Mesendoderm (in vitro differentiated cells): ENCODE results near the gene FKTN.

Experiments used
- DNase-seq: peaks from one replicate; pipeline ENCODE4 v3.0.0; 2013
- H2AK5ac ChIP-seq: 2 replicates; pipeline ENCODE4 v1.6.1; 2013; ENCODE audit warnings: low read length, inconsistent platforms
- H2BK120ac ChIP-seq: 2 replicates; pipeline ENCODE4 v1.6.1; 2013; ENCODE audit warnings: low read depth, mild to moderate bottlenecking, low read length, moderate library complexity, mixed read lengths
- H2BK15ac ChIP-seq: replicated peaks from 2 replicates; pipeline ENCODE4 v1.6.1; 2013; ENCODE audit warnings: low read depth, mild to moderate bottlenecking, moderate library complexity
- H2BK5ac ChIP-seq: 2 replicates; pipeline ENCODE4 v1.6.1; 2013; ENCODE audit warnings: low read length, inconsistent platforms
- H3K18ac ChIP-seq: 2 replicates; pipeline ENCODE4 v1.6.1; 2013; ENCODE audit warnings: mild to moderate bottlenecking, low read length, mixed read lengths
- H3K23ac ChIP-seq: one replicate; pipeline ENCODE4 v1.6.1; 2013; ENCODE audit warnings: low read length
- H3K27ac ChIP-seq: 2 replicates; pipeline ENCODE4 v1.5.1; 2013; ENCODE audit warnings: low read depth, mild to moderate bottlenecking, inconsistent platforms, low read length, moderate library complexity
- H3K27me3 ChIP-seq: 2 replicates; pipeline ENCODE4 v1.6.1; 2013; ENCODE audit warnings: low read length, control low read depth, mild to moderate bottlenecking, inconsistent platforms; ENCODE audit not compliant: insufficient read depth, poor library complexity
- H3K36me3 ChIP-seq: 2 replicates; pipeline ENCODE4 v1.6.1; 2013; ENCODE audit warnings: low read length, inconsistent platforms; ENCODE audit not compliant: control insufficient read depth, insufficient read depth
- H3K4ac ChIP-seq: one replicate; pipeline ENCODE4 v1.6.1; 2013; ENCODE audit warnings: low read depth, mild to moderate bottlenecking, low read length, moderate library complexity
- H3K4me1 ChIP-seq: 2 replicates; pipeline ENCODE4 v1.6.1; 2013; ENCODE audit warnings: low read depth, low read length, inconsistent platforms; ENCODE audit not compliant: control insufficient read depth
- H3K4me2 ChIP-seq: 2 replicates; pipeline ENCODE4 v1.6.1; 2013; ENCODE audit warnings: low read length
- H3K4me3 ChIP-seq: 2 replicates; pipeline ENCODE4 v1.5.1; 2013; ENCODE audit warnings: mild to moderate bottlenecking, low read length
- H3K56ac ChIP-seq: one replicate; pipeline ENCODE4 v1.6.1; 2013; ENCODE audit warnings: low read length
- H3K79me1 ChIP-seq: 2 replicates; pipeline ENCODE4 v1.6.1; 2013; ENCODE audit warnings: low read length, inconsistent platforms
- H3K79me2 ChIP-seq: 2 replicates; pipeline ENCODE4 v1.6.1; 2013; ENCODE audit warnings: mild to moderate bottlenecking, low read length; ENCODE audit not compliant: control insufficient read depth, insufficient read depth
- H3K9ac ChIP-seq: 2 replicates; pipeline ENCODE4 v1.6.1; 2013; ENCODE audit warnings: low read length, inconsistent platforms
- H4K5ac ChIP-seq: one replicate; pipeline ENCODE4 v1.6.1; 2013; ENCODE audit warnings: low read length
- H4K8ac ChIP-seq: one replicate; pipeline ENCODE4 v1.6.1; 2013; ENCODE audit warnings: low read depth, mild to moderate bottlenecking, control low read depth, low read length, moderate library complexity
- WGBS: extraction: QIAGEN DNeasy Blood & Tissue Kit; methylation state at CpG from one replicate; pipeline ENCODE4 v1.1.7; 2013; ENCODE audit warnings: low lambda C conversion rate, missing lambda C conversion rate; ENCODE audit not compliant: insufficient coverage; ENCODE audit errors: extremely low coverage; 5-methylcytosine and 5-hydroxymethylcytosine counted together

Gene FKTN

DNA sequence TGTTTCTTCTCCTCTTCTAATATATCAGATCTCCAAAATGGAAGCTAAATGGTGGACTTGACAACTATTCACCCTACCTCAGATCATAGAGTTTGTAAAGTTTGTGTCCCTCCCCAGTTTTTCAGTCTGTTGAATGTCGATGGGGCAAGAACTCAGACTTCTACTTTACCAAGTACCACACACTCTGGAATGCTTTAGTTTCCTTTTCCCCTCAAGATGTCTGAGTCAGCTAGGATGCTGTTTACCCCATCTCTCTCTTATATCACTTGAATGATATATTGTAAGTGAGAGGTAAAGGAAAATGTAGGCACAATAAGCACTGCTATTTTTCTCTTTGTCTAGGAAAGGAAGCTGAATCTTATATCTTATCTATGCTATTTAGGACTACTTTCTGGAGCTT lies 78.4 kb downstream of the FKTN start:
- Histone ChIP-seq H3K4me3 (no peak overlapping the region), H3K79me1 (no peaks in the 10 kb centered on the region), H3K9ac (no peak overlapping the region), H3K23ac (no peak overlapping the region), H3K36me3 (no peaks in the 10 kb centered on the region), H3K79me2 (no peaks in the 10 kb centered on the region), H2BK15ac (no peak overlapping the region), H4K8ac (no peak overlapping the region), H3K4ac (no peak overlapping the region), H3K4me1 (no peaks in the 10 kb centered on the region), H3K18ac (no peak overlapping the region), H4K5ac (no peak overlapping the region), H2BK120ac (no peak overlapping the region), H3K27ac (no peak overlapping the region), H3K27me3 (no peaks in the 10 kb centered on the region), H3K56ac (no peak overlapping the region), H2AK5ac (no peak overlapping the region), H3K4me2 (no peak overlapping the region), H2BK5ac (no peak overlapping the region)
- DNase-seq, result no peak
- no CpG with 5 or more reads among the region's 1 CpG for WGBS

DNA sequence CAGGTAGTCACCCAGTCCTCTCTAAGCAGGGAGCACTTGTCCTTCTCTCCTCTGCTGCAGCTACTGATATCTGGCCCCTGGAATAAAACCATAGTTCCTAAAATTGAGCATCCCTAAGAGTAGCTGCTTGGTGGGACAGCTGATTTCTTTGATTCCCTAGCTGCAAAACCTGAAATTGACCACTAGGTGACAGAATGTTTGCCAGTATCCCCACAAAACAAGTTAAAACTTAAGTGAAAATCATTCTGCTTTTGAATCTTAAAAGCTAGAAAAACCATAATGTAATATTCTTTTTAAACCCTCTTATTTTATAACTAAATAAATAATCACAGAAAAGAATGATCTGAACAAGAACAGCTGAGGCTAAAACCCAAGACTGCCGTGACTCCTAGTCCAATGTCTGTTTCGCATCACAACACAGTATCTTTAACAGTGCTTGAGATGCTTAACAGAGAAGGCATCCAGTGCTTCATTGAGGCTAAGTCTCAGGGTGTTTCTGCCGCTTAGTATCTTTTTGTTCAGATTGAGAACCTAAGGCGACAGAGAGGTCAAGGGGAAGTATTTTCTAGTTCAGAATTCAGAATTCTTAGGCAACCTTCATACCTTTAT lies 80.0 kb downstream of the FKTN start:
- no peak overlapping the region for H3K27ac ChIP-seq
- no peak overlapping the region for H3K18ac ChIP-seq
- H2BK5ac ChIP-seq, result no peak overlapping the region
- H3K4me1 ChIP-seq, result no peaks in the 10 kb centered on the region
- no peaks in the 10 kb centered on the region for H3K36me3 ChIP-seq
- H3K27me3 ChIP-seq, result no peaks in the 10 kb centered on the region
- no peak overlapping the region for H2BK15ac ChIP-seq
- H2AK5ac ChIP-seq, result no peak overlapping the region
- no peak overlapping the region for H3K4me3 ChIP-seq
- H3K4ac ChIP-seq, result no peak overlapping the region
- H3K9ac ChIP-seq, result no peak overlapping the region
- H2BK120ac ChIP-seq, result no peak overlapping the region
- no peaks in the 10 kb centered on the region for H3K79me1 ChIP-seq
- H3K4me2 ChIP-seq, result no peak overlapping the region
- no peak overlapping the region for H4K8ac ChIP-seq
- WGBS, result no CpG with 5 or more reads among the region's 4 CpGs
- no peaks in the 10 kb centered on the region for H3K79me2 ChIP-seq
- H4K5ac ChIP-seq, result no peak overlapping the region
- no peak overlapping the region for H3K56ac ChIP-seq
- no peak overlapping the region for H3K23ac ChIP-seq
- DNase-seq, result peak; percentile 8

DNA sequence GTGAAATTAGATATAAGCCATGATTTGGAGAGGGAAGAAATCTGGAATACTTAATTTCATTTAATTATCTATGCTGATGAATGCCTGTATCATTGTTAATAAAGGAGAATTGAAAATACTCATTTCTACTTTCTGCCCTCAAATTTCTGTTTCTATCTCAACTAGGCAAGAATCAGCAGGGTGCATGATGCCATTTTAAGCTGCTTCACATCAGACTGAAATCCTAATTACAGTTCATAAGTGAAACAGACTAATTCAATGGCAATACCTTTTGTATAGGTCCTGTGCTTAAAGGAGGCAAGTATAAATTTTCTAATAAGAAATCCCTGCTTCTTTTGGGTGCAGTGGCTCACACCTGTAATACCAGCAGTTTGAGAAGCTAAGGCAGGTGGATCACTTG lies 82.0 kb downstream of the FKTN start:
- Histone ChIP-seq H2BK120ac (no peak overlapping the region), H3K9ac (no peak overlapping the region), H3K36me3 (no peaks in the 10 kb centered on the region), H3K18ac (no peak overlapping the region), H3K4ac (no peak overlapping the region), H3K56ac (no peak overlapping the region), H4K8ac (no peak overlapping the region), H4K5ac (no peak overlapping the region), H3K23ac (no peak overlapping the region), H2BK15ac (no peak overlapping the region), H3K79me2 (no peaks in the 10 kb centered on the region), H3K4me1 (no peaks in the 10 kb centered on the region), H2BK5ac (no peak overlapping the region), H3K27ac (no peak overlapping the region), H3K27me3 (no peaks in the 10 kb centered on the region), H2AK5ac (no peak overlapping the region), H3K4me3 (no peak overlapping the region), H3K79me1 (no peaks in the 10 kb centered on the region), H3K4me2 (no peak overlapping the region)
- no peak for DNase-seq

DNA sequence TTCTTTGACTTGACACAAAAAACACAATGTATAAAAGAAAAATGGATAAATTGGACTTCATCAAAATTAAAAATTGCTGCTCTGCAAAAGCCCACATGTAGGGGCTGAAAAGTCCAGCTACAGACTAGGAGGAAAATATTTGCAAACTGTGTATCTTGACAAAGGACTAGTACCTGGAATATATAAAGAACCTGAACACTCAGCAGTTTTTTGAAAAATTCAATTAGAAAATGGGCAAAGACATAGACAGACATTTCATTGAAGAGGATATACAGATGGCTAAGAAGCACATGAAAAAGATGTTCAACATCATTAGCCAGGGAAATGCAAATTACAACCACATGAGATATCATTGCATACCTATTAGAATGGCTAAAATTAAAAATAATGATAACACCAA lies 85.9 kb downstream of the FKTN start:
- no peak overlapping the region for H2BK120ac ChIP-seq
- no peak overlapping the region for H3K4ac ChIP-seq
- no peaks in the 10 kb centered on the region for H3K79me1 ChIP-seq
- H3K36me3 ChIP-seq, result no peaks in the 10 kb centered on the region
- no peak overlapping the region for H3K23ac ChIP-seq
- no peak overlapping the region for H2AK5ac ChIP-seq
- H4K8ac ChIP-seq, result no peak overlapping the region
- no peak overlapping the region for H2BK15ac ChIP-seq
- H3K56ac ChIP-seq, result no peak overlapping the region
- H3K27me3 ChIP-seq, result no peaks in the 10 kb centered on the region
- DNase-seq, result no peak
- no peak overlapping the region for H3K4me2 ChIP-seq
- no peak overlapping the region for H3K27ac ChIP-seq
- H3K18ac ChIP-seq, result no peak overlapping the region
- no peak overlapping the region for H2BK5ac ChIP-seq
- no peak overlapping the region for H3K4me3 ChIP-seq
- no peaks in the 10 kb centered on the region for H3K79me2 ChIP-seq
- H4K5ac ChIP-seq, result no peak overlapping the region
- peaks cover 4% of the 10 kb centered on the region for H3K4me1 ChIP-seq
- H3K9ac ChIP-seq, result no peak overlapping the region

DNA sequence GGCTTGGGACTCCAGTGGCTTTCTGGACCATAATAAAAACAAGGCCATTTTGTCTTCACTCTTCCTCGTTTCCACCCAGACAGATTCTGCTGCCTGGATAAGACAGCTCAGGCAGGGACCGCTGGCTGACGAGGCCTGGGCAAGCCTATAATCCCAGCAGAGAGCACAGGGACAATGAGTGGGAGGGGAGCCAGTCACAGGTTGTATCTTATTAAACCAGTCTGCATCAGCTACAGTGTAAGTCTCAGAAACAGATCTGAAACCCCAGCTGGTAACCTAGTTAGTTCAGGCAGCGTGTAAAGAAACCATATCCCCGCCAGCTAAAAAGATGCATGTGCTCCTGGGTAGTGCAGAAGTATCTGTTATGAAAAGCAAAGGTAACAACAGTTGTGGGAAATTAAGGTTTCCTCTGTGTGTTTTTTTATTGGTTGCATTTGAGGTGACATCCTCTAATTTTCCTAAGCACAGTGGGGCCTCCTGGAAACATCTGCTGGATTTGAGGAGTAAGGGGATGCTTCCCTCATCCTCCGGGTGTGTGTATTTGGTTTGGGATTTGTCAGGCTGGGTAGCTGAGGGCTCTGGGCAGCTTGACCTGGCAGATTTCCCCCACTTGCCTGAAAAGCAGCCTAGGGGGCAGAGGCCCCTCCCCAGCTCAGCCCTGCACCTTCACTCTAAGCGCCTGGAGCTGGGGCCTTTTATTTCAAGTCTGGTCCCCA lies 89.1 kb downstream of the FKTN start:
- peak; percentile 17 for DNase-seq
- H2BK120ac ChIP-seq, result no peak overlapping the region
- no CpG with 5 or more reads among the region's 7 CpGs for WGBS
- H3K4me3 ChIP-seq, result no peak overlapping the region
- H4K5ac ChIP-seq, result no peak overlapping the region
- H3K23ac ChIP-seq, result no peak overlapping the region
- H3K4ac ChIP-seq, result no peak overlapping the region
- no peaks in the 10 kb centered on the region for H3K79me2 ChIP-seq
- H4K8ac ChIP-seq, result no peak overlapping the region
- no peak overlapping the region for H2BK15ac ChIP-seq
- no peak overlapping the region for H3K9ac ChIP-seq
- no peak overlapping the region for H3K18ac ChIP-seq
- no peak overlapping the region for H2BK5ac ChIP-seq
- no peaks in the 10 kb centered on the region for H3K79me1 ChIP-seq
- no peak overlapping the region for H3K4me2 ChIP-seq
- H3K4me1 ChIP-seq, result peaks cover 4% of the 10 kb centered on the region
- no peak overlapping the region for H3K27ac ChIP-seq
- H3K56ac ChIP-seq, result no peak overlapping the region
- H2AK5ac ChIP-seq, result no peak overlapping the region
- H3K36me3 ChIP-seq, result no peaks in the 10 kb centered on the region
- H3K27me3 ChIP-seq, result no peaks in the 10 kb centered on the region
